ENCODE measurements around the gene SLC15A1. TPM values are rescaled to one million over a fixed set of nuclear protein-coding genes. Genes with fewer than 3 reads are reported as not detected.

Gene SLC15A1
- total and polyA plus RNA-seq, 3 experiments from 2014 or later: not detected

GRCh38 chr13:98771838-98772611 lies 19.6 kb upstream of the SLC15A1 start:
- Mint-ChIP-seq H3K9me3 (no peaks in the 10 kb centered on the region), H3K36me3 (peaks cover 0 to 4% (median 0%) of the 10 kb centered on the region in 3 donors), H3K27me3 (peaks cover 7 to 19% of the 10 kb centered on the region in 2 donors), H3K4me1 (no peaks in the 10 kb centered on the region), H3K27ac (no peak overlapping the region), H3K4me3 (no peak overlapping the region)
- Histone ChIP-seq H3K27me3 (ENCODE audit: insufficient read depth, low read length, poor library complexity, severe bottlenecking) (no peaks in the 10 kb centered on the region), H3K27ac (ENCODE audit: low read depth, low read length) (no peak overlapping the region), H3K4me1 (ENCODE audit: insufficient read depth, low read length) (no peaks in the 10 kb centered on the region), H3K4me3 (ENCODE audit: low read length) (no peak overlapping the region), H3K36me3 (ENCODE audit: insufficient read depth, low read length) (no peaks in the 10 kb centered on the region), H3K9me3 (ENCODE audit: low read length) (no peaks in the 10 kb centered on the region)
- DNase-seq: no peak
- ChIA-PET CTCF (no interaction called here), POLR2A (interaction anchor here (0.5 kb wide), 1 partner anchor 326 kb away, joined by 4 read pairs; no protein-coding TSS in a partner anchor)

DNA sequence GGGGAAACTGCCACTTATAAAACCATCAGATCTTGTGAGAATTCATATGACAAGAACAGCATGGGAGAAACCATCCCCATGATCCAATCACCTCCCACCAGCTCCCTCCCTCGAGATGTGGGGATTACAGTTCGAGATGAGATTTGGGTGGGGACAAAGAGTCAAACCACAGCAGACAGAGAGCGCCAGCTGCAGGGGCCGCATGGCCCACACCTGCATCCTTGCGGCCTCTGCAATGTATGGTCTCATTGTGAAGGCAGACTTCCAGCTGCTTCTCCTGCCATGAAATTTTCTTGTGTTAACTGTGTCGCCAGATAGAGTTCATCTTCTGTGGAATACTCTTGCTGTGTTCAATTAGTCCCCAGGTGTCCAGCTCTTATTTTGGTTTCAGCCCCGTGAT lies 17.3 kb upstream of the SLC15A1 start:
- no peak overlapping the region for H3K27ac Mint-ChIP-seq
- no peaks in the 10 kb centered on the region for H3K9me3 Mint-ChIP-seq
- Histone ChIP-seq H3K4me1 (ENCODE audit: insufficient read depth, low read length) (no peaks in the 10 kb centered on the region), H3K27me3 (ENCODE audit: insufficient read depth, low read length, poor library complexity, severe bottlenecking) (no peaks in the 10 kb centered on the region), H3K9me3 (ENCODE audit: low read length) (no peaks in the 10 kb centered on the region), H3K4me3 (ENCODE audit: low read length) (no peak overlapping the region), H3K36me3 (ENCODE audit: insufficient read depth, low read length) (no peaks in the 10 kb centered on the region), H3K27ac (ENCODE audit: low read depth, low read length) (no peak overlapping the region)
- peaks cover 6 to 26% of the 10 kb centered on the region in 2 donors for H3K27me3 Mint-ChIP-seq
- no peak overlapping the region for H3K4me3 Mint-ChIP-seq
- CTCF ChIA-PET: no interaction called here
- no peak for DNase-seq
- peaks cover 0 to 4% (median 0%) of the 10 kb centered on the region in 3 donors for H3K36me3 Mint-ChIP-seq
- H3K4me1 Mint-ChIP-seq: no peaks in the 10 kb centered on the region
- POLR2A ChIA-PET: no interaction called here

- no peaks in the 10 kb centered on the region for H3K9me3 ChIP-seq (ENCODE audit: low read length)
- no peak overlapping the region for H3K27ac ChIP-seq (ENCODE audit: low read depth, low read length)
- Mint-ChIP-seq H3K4me1 (no peaks in the 10 kb centered on the region), H3K9me3 (no peaks in the 10 kb centered on the region), H3K36me3 (peaks cover 0 to 4% (median 0%) of the 10 kb centered on the region in 3 donors), H3K27me3 (peaks cover 6 to 26% of the 10 kb centered on the region in 2 donors), H3K27ac (no peak overlapping the region), H3K4me3 (no peak overlapping the region)
- no peak for DNase-seq
- H3K4me1 ChIP-seq (ENCODE audit: insufficient read depth, low read length): no peaks in the 10 kb centered on the region
- no peaks in the 10 kb centered on the region for H3K36me3 ChIP-seq (ENCODE audit: insufficient read depth, low read length)
- H3K4me3 ChIP-seq (ENCODE audit: low read length): no peak overlapping the region
- ChIA-PET CTCF (no interaction called here), POLR2A (no interaction called here)
- H3K27me3 ChIP-seq (ENCODE audit: insufficient read depth, low read length, poor library complexity, severe bottlenecking): no peaks in the 10 kb centered on the region
Observed at GRCh38 chr13:98768522-98768921, 16.1 kb upstream of the SLC15A1 start.

DNA sequence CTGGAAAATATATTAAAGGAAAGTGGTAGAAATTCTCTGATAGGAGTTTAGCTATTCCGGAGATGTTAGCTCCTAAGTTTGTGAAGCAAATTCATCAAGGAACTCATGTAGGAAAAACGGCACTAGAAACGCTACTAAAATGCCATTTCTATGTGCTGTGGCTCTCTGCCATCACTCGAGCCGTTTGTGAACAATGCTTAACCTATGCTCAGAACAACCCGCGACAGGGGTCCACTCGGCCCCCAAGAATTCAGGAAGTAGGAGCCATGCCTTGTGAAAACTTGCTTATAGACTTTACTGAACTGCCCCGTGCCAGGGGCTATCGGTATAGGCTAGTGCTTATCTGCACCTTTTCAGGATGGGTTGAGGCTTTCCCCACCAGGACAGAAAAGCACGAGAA lies 14.2 kb upstream of the SLC15A1 start:
- Mint-ChIP-seq H3K9me3 (no peaks in the 10 kb centered on the region), H3K27me3 (peaks cover 6 to 26% of the 10 kb centered on the region in 2 donors), H3K4me3 (no peak overlapping the region), H3K27ac (no peak overlapping the region), H3K36me3 (peaks cover 0 to 4% (median 0%) of the 10 kb centered on the region in 3 donors), H3K4me1 (no peaks in the 10 kb centered on the region)
- no peak overlapping the region for H3K4me3 ChIP-seq (ENCODE audit: low read length)
- no peaks in the 10 kb centered on the region for H3K4me1 ChIP-seq (ENCODE audit: insufficient read depth, low read length)
- no peak for DNase-seq
- H3K36me3 ChIP-seq (ENCODE audit: insufficient read depth, low read length): no peaks in the 10 kb centered on the region
- ChIA-PET POLR2A (no interaction called here), CTCF (no interaction called here)
- no peaks in the 10 kb centered on the region for H3K9me3 ChIP-seq (ENCODE audit: low read length)
- no peaks in the 10 kb centered on the region for H3K27me3 ChIP-seq (ENCODE audit: insufficient read depth, low read length, poor library complexity, severe bottlenecking)
- H3K27ac ChIP-seq (ENCODE audit: low read depth, low read length): no peak overlapping the region

DNA sequence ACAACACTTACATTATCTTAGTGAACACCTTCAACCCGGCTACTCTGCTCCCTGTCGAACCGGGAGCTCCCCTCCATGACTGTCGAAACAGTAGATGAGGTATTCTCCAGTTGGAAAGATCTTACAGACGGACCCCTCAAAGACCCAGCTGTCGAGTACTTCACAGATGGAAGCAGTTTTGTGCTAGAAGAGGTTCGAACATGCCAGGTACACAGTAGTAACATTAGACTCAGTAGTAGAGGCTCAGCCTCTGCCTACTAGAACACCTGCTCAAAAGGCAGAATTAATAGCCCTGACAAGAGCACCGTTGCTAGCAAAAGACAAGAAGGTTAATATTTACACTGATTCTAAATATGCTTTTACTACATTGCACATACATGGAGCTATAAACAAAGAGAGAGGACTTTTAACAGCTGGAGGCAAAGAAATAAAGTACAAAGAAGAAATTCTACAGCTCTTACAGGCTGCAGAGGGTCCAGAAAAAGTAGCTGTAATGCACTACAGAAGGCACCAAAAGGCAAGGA lies 13.6 kb upstream of the SLC15A1 start:
- Histone ChIP-seq H3K9me3 (ENCODE audit: low read length) (no peaks in the 10 kb centered on the region), H3K4me3 (ENCODE audit: low read length) (no peak overlapping the region), H3K36me3 (ENCODE audit: insufficient read depth, low read length) (no peaks in the 10 kb centered on the region), H3K27me3 (ENCODE audit: insufficient read depth, low read length, poor library complexity, severe bottlenecking) (no peaks in the 10 kb centered on the region), H3K27ac (ENCODE audit: low read depth, low read length) (no peak overlapping the region), H3K4me1 (ENCODE audit: insufficient read depth, low read length) (no peaks in the 10 kb centered on the region)
- Mint-ChIP-seq H3K4me1 (peaks cover 0 to 6% (median 0%) of the 10 kb centered on the region in 3 donors), H3K27me3 (peaks cover 6 to 26% of the 10 kb centered on the region in 2 donors), H3K4me3 (no peak overlapping the region), H3K9me3 (peaks cover 0 to 4% (median 0%) of the 10 kb centered on the region in 5 donors), H3K36me3 (peaks cover 0 to 2% (median 0%) of the 10 kb centered on the region in 3 donors), H3K27ac (no peak overlapping the region)
- ChIA-PET POLR2A (no interaction called here), CTCF (no interaction called here)
- no peak for DNase-seq

DNA sequence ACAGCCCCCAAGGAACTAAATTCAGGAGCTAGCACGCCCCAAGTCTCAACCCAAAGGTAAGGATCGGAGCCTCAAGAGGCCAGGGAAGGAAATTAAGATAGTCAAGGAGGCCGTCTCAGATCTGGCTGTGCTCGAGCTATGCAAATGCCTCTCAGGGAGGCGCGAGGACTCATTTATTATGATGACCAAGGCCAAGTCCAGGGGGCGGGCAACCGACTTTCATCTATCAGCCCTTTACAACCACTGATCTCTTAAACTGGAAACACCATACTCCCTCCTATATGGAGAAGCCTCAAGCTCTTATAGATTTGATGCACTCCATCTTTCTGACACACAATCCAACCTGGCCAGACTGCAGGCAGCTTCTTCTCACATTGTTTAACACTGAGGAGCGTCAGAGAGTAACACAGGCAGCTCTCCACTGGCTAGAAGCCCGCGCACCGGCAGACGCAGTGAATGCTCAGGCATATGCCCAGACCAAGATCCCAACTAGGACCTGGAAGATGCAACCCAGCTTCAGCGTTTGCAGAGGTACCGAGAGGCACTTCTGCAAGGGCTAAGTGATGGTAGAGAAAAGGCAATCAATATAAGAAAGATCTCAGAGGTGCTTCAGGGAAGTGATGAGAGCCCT lies 9.6 kb upstream of the SLC15A1 start:
- H3K4me3 ChIP-seq (ENCODE audit: low read length): no peak overlapping the region
- Mint-ChIP-seq H3K4me3 (no peak overlapping the region), H3K36me3 (no peaks in the 10 kb centered on the region), H3K27me3 (peaks cover 4 to 24% of the 10 kb centered on the region in 2 donors), H3K4me1 (peaks cover 0 to 9% (median 0%) of the 10 kb centered on the region in 3 donors), H3K9me3 (peaks cover 5 to 13% (median 12%) of the 10 kb centered on the region in 5 donors), H3K27ac (no peak overlapping the region)
- H3K4me1 ChIP-seq (ENCODE audit: insufficient read depth, low read length): no peaks in the 10 kb centered on the region
- DNase-seq: no peak
- no peaks in the 10 kb centered on the region for H3K27me3 ChIP-seq (ENCODE audit: insufficient read depth, low read length, poor library complexity, severe bottlenecking)
- H3K9me3 ChIP-seq (ENCODE audit: low read length): no peaks in the 10 kb centered on the region
- no peaks in the 10 kb centered on the region for H3K36me3 ChIP-seq (ENCODE audit: insufficient read depth, low read length)
- CTCF ChIA-PET: interaction anchor here (1.2 kb wide), 1 partner anchor 317 kb away, joined by 3 read pairs; no protein-coding TSS in a partner anchor
- H3K27ac ChIP-seq (ENCODE audit: low read depth, low read length): no peak overlapping the region
- POLR2A ChIA-PET: no interaction called here

DNA sequence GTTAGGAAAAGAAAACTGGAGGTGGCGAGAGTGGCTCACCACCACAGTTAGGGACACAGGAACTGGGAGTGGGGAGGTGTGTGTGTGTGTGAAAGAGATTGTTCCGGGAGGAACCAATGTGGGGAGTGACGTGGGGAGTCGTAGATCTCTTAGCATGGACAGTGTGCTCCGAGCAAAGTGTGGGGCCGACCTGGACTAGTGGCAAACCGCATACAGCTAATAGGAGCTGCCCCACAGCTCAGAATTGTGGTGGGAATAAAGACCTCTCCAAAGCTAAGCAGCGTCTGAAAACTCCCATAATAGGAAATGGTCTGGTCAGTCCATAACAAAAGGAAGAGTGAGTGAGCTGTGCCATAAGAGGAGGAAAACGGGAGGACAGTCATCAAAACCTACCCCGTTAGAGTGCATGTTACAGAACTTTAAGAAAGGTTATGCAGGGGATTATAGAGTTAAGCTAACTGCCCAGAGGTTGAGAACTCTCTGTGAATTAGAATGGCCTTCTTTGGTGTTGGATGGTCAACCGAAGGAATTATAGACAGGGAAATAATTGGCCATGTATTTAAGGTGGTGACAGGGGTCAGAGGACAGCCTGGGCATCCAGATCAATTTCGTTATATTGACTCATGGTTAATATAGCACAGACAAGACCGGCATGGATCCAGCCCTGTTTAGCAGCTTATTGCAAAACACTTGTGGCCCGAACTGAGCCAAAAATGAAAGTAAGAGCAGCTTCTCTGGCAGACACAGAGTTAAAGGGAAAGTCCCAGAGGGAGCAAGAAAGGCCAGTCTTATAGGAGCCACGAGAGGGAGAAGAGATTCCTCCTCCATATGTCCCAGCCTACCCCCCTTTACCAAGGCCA lies 8.9 kb upstream of the SLC15A1 start:
- ChIA-PET CTCF (interaction anchor here (1.2 kb wide), 1 partner anchor 316 kb away, joined by 3 read pairs; no protein-coding TSS in a partner anchor), POLR2A (no interaction called here)
- Mint-ChIP-seq H3K9me3 (peaks cover 5 to 13% (median 12%) of the 10 kb centered on the region in 5 donors), H3K4me3 (peak overlapping the region in 1 of 7 donors; percentile 40), H3K27me3 (peaks cover 6 to 29% of the 10 kb centered on the region in 2 donors), H3K4me1 (peaks cover 0 to 9% (median 0%) of the 10 kb centered on the region in 3 donors), H3K36me3 (no peaks in the 10 kb centered on the region), H3K27ac (peak overlapping the region in 2 of 8 donors; percentile 39 to 81)
- DNase-seq: no peak
- Histone ChIP-seq H3K27ac (ENCODE audit: low read depth, low read length) (no peak overlapping the region), H3K9me3 (ENCODE audit: low read length) (no peaks in the 10 kb centered on the region), H3K27me3 (ENCODE audit: insufficient read depth, low read length, poor library complexity, severe bottlenecking) (no peaks in the 10 kb centered on the region), H3K4me3 (ENCODE audit: low read length) (no peak overlapping the region), H3K36me3 (ENCODE audit: insufficient read depth, low read length) (no peaks in the 10 kb centered on the region), H3K4me1 (ENCODE audit: insufficient read depth, low read length) (no peaks in the 10 kb centered on the region)

All from CD8-positive, alpha-beta memory T cell (primary cell).